SJCRH30 (cell line): Measurements from ENCODE around the gene RRN3. TPM values are rescaled to one million over a fixed set of nuclear protein-coding genes. Genes with fewer than 3 reads are reported as not detected.
"Not testable (repeated sequence)": the region's sequence is repeated elsewhere in the genome, so short reads cannot be mapped to it uniquely, and the experiment has no call there.

ENCODE experiments used
- DNase-seq, 2 experiments: peaks; one replicate each; pipeline ENCODE4 v3.0.0-alpha.2; 2015 to 2020
- H3K27ac ChIP-seq: fragments of 250-450 bp; sonication (Bioruptor Pico); 2 replicates; pipeline ENCODE4 v1.5.1; 2020; ENCODE audit warnings: mild to moderate bottlenecking, moderate library complexity
- H3K27me3 ChIP-seq: fragments of 250-450 bp; sonication (Bioruptor Pico); 2 replicates; pipeline ENCODE4 v1.5.1; 2020; ENCODE audit warnings: mild to moderate bottlenecking, moderate library complexity
- H3K36me3 ChIP-seq: fragments of 250-450 bp; sonication (Bioruptor Pico); 2 replicates; pipeline ENCODE4 v1.5.1; 2020; ENCODE audit warnings: mild to moderate bottlenecking, moderate library complexity
- H3K4me1 ChIP-seq: fragments of 250-450 bp; sonication (Bioruptor Pico); 2 replicates; pipeline ENCODE4 v1.5.1; 2020; ENCODE audit warnings: mild to moderate bottlenecking, moderate library complexity
- H3K4me3 ChIP-seq: fragments of 250-450 bp; sonication (Bioruptor Pico); 2 replicates; pipeline ENCODE4 v1.5.1; 2020; ENCODE audit warnings: mild to moderate bottlenecking, moderate library complexity
- H3K9me3 ChIP-seq: fragments of 250-450 bp; sonication (Bioruptor Pico); replicated peaks from 2 replicates; pipeline ENCODE4 v1.5.1; 2020; ENCODE audit warnings: mild to moderate bottlenecking, moderate library complexity
- total RNA-seq: library from RNA; depleted of rRNA; stranded (reverse); fragments of >200 nt; shearing (Covaris generic); gene quantifications from 2 replicates; pipeline ENCODE4 v1.2.3, GENCODE V29; 2014

RRN3 gene
- total RNA-seq, 1 experiment from 2014 or later = 53.2 TPM

DNA sequence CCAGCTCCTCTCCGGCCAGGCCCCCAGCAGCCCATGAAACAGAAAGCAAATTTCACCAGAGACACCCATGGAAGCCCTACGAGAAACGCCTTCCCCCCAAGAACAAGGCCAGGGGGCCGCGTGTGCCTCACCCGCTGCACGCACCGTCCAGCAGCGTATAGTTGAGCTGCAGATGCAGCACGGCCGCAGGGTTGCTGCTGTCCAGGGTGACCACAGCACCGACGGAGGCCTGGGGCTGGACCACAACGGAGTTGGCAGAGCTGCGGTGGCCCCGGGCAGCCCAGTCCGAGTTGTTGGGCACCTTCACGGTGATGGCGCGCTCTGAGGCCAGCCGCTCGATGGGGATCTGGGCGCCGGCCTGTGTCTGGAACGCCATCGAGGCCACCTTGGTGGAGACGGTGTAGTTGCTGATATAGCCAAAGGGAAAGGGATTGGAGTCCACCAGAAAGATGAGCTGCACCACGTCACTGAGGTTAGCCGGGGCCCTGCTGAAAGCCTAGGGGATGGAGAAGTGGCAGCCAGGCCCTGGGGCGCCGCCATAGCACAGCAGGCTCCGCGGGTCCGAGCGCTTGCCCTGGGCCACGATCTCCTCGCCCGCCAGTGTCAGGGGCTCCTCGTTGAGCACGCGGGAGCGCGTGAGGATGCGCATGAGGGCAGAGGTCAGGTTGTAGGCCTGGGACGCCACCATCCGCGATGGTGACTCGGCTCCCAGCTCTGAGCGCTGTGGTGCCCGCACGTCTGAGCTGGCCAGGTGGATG, 37.0 kb upstream of the RRN3 start:
- not testable (repeated sequence) for H3K27ac ChIP-seq, H3K36me3 ChIP-seq, H3K4me3 ChIP-seq, H3K9me3 ChIP-seq, H3K4me1 ChIP-seq, H3K27me3 ChIP-seq, DNase-seq

GRCh38 chr16:15130256-15130932, 36.3 kb upstream of the RRN3 start:
- DNase-seq, H3K36me3 ChIP-seq, H3K27me3 ChIP-seq, H3K4me3 ChIP-seq, H3K4me1 ChIP-seq, H3K27ac ChIP-seq, H3K9me3 ChIP-seq: not testable (repeated sequence)

DNA sequence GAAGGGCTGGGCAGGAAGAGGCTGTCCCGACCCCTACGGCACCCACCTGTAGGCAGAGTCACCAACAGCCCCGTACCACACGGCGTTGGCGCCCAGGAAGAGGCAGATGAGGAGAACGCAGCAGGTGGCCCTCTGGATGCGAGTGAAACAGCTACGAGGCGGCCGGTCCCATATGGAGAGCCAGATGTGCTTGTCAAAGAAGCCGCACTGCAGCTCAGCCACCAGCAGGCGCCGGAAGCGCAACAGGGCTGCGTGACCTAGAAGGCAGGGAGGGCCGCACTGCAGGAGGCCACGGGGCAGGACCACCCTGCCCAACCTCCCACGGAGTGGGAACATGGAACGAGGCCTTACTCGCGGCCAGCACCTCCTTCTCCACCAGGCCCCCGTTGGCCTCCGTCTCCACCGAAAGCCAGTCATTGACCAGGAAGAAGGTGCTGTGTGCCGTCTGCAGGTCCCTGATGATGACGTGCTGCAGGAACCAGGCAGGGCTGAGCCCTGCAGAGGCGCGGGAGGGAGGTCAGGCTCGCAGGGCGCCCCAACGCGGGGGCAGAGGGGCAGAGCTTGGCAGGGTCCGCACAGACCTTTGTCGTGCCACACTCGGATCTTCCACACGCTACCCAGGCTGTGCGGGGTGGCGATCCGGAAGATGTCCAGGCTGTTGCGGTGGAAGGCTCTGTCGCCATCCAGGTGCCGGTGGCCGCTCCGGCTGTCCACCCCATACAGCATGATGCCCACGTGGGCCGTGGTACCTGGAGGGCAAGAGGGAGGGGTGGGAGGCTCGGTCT, 33.8 kb upstream of the RRN3 start:
- H3K4me1 ChIP-seq, H3K27me3 ChIP-seq, H3K27ac ChIP-seq, H3K9me3 ChIP-seq, H3K36me3 ChIP-seq, DNase-seq, H3K4me3 ChIP-seq: not testable (repeated sequence)

DNA sequence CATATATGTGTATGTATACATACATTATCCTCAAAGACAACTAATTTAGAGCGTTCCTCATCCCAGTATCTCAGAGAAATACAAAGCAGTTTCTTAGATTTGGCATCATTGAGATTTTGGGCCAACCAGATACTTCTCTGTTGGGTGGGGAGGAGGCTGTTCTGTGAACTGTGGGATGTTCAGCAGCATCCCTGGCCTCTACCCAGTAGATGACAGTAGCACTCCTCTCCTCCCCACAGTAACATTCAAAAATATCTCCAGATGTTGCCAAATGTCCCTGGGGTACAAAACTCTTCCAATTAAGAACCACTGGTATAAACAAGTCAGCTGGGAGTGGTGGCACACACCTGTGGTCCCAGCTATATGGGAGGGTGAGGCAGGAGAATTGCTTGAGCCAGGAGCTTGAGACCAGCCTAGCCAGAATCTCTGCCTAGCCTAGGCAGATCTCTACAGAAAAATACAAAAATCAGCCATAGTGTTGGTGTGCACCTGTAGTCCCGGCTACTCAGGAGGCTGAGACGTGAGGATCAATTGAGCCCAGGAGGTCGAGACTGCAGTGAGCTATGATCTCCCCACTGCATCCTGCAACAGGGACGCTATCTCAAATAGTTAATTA, 6.4 kb upstream of the RRN3 start:
- not testable (repeated sequence) for H3K27me3 ChIP-seq, H3K36me3 ChIP-seq, H3K27ac ChIP-seq, H3K4me1 ChIP-seq, DNase-seq, H3K4me3 ChIP-seq, H3K9me3 ChIP-seq

DNA sequence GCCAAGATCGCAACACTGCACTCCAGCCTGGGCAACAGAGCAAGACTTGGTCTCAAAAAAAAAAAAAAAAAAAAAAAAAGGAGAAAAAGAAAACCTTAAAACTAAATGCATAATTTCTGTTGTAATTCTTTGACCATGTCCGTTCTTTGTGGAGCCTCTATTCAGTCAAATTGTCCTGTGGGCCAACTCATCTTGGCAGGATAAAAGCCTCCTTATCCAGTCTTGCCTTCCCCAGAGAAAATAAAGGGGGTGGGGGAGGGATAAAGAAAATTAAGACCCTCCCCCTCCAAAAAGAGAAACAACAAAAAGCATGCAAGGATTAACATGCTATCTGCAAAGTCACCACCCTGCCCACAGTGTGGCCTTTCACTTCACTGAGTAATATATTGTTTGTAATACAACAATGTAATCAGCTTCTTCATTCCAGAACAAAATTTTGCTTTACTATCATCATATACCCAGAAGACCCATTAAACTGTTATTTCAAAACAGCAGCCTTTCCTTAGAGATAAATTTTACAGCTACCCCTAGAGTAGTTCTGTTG, 5.4 kb upstream of the RRN3 start:
- not testable (repeated sequence) for H3K27ac ChIP-seq, H3K27me3 ChIP-seq, DNase-seq, H3K4me3 ChIP-seq, H3K36me3 ChIP-seq, H3K9me3 ChIP-seq, H3K4me1 ChIP-seq

- not testable (repeated sequence) for H3K36me3 ChIP-seq, DNase-seq, H3K4me1 ChIP-seq, H3K9me3 ChIP-seq, H3K4me3 ChIP-seq, H3K27ac ChIP-seq, H3K27me3 ChIP-seq
These were observed 2.5 kb upstream of the RRN3 start for GRCh38 chr16:15096583-15096972.

DNA sequence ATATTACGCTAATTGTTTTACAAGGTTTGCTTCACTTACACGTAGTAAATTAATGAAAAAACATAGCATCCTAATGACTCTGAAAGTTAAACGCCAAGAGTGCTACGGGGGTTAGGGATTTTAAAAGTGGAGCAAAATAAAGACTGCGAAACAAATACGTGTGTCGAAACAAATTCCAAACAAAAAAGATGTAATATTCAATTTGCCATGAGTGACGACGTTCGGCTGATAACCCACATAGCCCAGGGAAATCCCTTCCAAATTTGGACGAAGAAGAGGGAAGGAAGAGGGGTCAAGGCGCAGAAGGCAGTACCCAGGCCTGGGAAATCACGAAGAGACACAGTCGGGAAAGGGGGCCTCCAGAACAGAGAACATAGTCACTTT, 509 bp downstream of the RRN3 start:
- H3K4me1 ChIP-seq, H3K9me3 ChIP-seq, H3K36me3 ChIP-seq, DNase-seq, H3K27me3 ChIP-seq: not testable (repeated sequence)
- peak overlapping the region; percentile 97 for H3K4me3 ChIP-seq
- H3K27ac ChIP-seq = peak overlapping the region; percentile 91

- not testable (repeated sequence) for H3K9me3 ChIP-seq, H3K27me3 ChIP-seq
These were observed 3.3 kb downstream of the RRN3 start for GRCh38 chr16:15090663-15091269.

DNA sequence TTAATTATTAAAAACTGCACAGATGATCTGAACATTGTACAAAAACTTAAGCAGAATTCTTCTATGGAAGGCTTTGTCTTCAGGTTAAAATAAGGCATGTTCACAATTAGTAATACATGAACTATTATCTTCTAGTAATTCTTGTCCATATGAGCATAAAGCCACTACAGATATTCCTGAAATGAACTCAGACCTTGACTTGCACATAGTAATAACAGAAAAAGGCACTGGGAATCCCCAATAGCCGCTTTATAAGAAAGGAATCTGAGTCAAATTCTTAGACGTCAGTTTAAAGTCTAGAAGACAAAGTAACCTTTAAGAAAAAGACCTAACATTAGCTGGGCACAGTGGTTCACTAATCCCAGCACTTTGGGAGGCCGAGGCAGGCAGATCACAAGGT, 11.3 kb downstream of the RRN3 start:
- not testable (repeated sequence) for DNase-seq, H3K4me3 ChIP-seq, H3K27ac ChIP-seq, H3K4me1 ChIP-seq, H3K36me3 ChIP-seq, H3K27me3 ChIP-seq, H3K9me3 ChIP-seq

More at GRCh38 chr16:15090663-15091269, 3.3 kb downstream of the RRN3 start:
- not testable (repeated sequence) for H3K27ac ChIP-seq, H3K4me1 ChIP-seq, DNase-seq, H3K4me3 ChIP-seq, H3K36me3 ChIP-seq

DNA sequence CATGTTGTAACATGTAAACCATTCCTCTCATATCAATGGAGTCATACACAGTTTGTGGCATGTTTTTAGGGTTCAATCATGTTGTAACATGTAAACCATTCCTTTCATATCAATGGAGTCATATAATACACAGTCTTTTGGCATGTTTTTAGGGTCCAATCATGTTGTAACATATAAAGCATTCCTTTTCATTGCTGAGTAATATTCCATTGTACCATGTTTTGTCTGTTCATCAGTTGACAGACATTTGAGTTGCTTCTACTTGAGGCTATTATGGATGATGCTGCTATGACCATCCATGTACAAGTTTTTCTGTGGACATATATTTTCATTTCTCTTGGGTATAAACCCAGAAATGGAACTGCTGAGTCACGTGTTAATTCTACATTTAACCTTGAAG, 13.2 kb downstream of the RRN3 start:
- not testable (repeated sequence) for DNase-seq

DNA sequence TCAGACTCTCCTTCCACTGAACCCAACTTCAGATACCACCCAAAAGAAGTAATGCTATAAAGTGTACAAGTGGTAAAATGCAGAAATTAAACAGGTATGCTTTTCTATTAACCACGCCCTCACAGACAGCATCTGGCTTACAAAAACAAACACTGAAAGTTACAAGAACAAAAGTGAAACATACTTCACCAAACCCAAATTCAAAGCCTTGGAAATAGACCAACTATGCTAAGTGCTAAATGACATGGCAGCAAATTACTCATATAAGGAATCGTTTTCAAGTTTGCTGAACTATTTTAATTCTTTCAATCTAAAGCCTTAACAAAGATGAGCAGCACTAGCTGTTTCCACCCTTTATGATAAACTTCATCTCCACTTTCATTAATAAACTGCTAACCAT, 17.9 kb downstream of the RRN3 start:
- H3K4me3 ChIP-seq, H3K4me1 ChIP-seq, H3K9me3 ChIP-seq, H3K27ac ChIP-seq, DNase-seq, H3K27me3 ChIP-seq: not testable (repeated sequence)
- H3K36me3 ChIP-seq = peaks cover 27% of the 10 kb centered on the region

More for the DNA sequence above, 13.2 kb downstream of the RRN3 start:
- H3K27ac ChIP-seq, H3K9me3 ChIP-seq, H3K36me3 ChIP-seq, H3K4me1 ChIP-seq, H3K4me3 ChIP-seq, H3K27me3 ChIP-seq: not testable (repeated sequence)

GRCh38 chr16:15073101-15073500, 21.0 kb downstream of the RRN3 start:
- no peaks in the 10 kb centered on the region for H3K4me1 ChIP-seq
- no peaks in the 10 kb centered on the region for H3K9me3 ChIP-seq
- peaks cover 21% of the 10 kb centered on the region for H3K36me3 ChIP-seq
- no peak for DNase-seq
- H3K27me3 ChIP-seq = no peaks in the 10 kb centered on the region
- no peak overlapping the region for H3K27ac ChIP-seq
- H3K4me3 ChIP-seq = no peak overlapping the region

DNA sequence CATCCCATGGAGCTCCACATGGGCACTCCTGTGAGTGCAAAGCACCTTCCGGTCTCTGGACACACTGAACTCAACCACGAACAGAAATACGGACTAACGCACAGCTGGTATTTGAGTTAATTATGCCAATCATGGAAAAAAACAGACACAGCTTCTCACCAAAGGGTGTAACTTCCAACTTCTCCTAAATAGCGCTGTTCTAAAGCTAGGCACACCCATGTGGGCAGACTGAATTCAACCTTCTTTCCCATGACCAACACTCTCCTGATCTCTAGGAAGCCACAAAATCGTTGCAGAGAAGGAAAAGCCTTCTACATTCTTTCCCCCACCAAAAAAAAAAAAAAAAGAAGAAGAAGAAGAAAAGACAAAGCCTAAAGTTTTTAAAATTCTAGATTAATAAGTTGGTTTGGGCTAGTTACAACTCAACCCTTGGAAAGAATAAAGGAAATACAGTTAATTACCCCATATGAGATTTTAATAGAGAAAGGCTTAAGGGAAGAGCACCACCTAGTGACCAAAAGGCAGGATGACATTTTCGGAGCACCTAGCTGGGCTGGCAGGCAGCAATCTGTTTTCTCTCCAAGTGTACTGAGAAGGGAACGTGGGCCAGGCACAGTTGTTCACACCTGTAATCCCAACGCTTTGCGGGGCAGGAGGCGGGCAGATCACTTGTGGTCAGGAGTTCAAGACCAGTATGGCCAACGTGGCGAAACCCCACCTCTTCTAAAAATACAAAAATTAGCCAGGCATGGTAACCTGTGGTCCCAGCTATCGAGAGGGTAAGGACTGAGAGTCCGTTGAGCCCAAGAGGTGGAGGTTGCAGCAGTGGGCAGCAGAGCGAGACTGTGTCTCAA, 21.9 kb downstream of the RRN3 start:
- not testable (repeated sequence) for H3K9me3 ChIP-seq, DNase-seq, H3K4me1 ChIP-seq, H3K27ac ChIP-seq, H3K4me3 ChIP-seq, H3K27me3 ChIP-seq
- peaks cover 19% of the 10 kb centered on the region for H3K36me3 ChIP-seq

GRCh38 chr16:15071013-15071412, 23.1 kb downstream of the RRN3 start:
- not testable (repeated sequence) for H3K27ac ChIP-seq, H3K9me3 ChIP-seq, H3K27me3 ChIP-seq, H3K4me1 ChIP-seq, DNase-seq, H3K4me3 ChIP-seq
- peaks cover 19% of the 10 kb centered on the region for H3K36me3 ChIP-seq
